Measurements from ENCODE around the gene ZBTB21. TPM values are rescaled to one million over a fixed set of nuclear protein-coding genes. Genes with fewer than 3 reads are reported as not detected.
A peak's percentile ranks its signal among the peaks of the same experiment; 100 is the strongest.

ZBTB21 gene
- total RNA-seq, 1 experiment from 2014 or later = 18.1 TPM

DNA sequence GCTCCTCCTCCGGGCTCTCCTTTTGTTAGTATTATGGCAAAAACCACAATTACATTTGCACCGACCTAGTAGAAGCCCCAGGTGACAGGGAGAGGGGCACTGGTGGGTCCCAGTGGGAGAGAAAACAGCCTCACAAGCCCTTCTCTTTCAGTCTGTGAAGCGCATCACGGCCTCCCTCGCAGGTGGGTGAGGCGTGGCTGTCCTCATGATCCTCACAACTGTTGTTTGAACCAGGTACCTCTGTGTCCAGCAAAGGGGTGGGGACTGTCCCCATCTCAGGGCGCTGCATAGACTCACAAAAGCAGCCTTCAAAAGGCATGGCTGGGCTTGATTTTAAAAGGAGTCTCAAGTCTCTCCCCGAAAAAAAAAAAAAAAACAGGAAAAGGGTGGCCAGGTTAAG is 48.4 kb downstream of the ZBTB21 start:
- Mint-ChIP-seq H3K36me3 (ENCODE audit: insufficient read depth in 1 of 3, low read depth in 3 of 3) (no peaks in the 10 kb centered on the region), H3K4me1 (peaks cover 14 to 15% of the 10 kb centered on the region in 2 experiments), H3K27ac (no peak overlapping the region), H3K9me3 (no peaks in the 10 kb centered on the region), H3K27me3 (ENCODE audit: low read depth) (peaks cover 10% of the 10 kb centered on the region), H3K4me3 (no peak overlapping the region)
- TF ChIP-seq, protein P1, sequence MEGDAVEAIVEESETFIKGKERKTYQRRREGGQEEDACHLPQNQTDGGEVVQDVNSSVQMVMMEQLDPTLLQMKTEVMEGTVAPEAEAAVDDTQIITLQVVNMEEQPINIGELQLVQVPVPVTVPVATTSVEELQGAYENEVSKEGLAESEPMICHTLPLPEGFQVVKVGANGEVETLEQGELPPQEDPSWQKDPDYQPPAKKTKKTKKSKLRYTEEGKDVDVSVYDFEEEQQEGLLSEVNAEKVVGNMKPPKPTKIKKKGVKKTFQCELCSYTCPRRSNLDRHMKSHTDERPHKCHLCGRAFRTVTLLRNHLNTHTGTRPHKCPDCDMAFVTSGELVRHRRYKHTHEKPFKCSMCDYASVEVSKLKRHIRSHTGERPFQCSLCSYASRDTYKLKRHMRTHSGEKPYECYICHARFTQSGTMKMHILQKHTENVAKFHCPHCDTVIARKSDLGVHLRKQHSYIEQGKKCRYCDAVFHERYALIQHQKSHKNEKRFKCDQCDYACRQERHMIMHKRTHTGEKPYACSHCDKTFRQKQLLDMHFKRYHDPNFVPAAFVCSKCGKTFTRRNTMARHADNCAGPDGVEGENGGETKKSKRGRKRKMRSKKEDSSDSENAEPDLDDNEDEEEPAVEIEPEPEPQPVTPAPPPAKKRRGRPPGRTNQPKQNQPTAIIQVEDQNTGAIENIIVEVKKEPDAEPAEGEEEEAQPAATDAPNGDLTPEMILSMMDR (conservative IDR thresholded peaks at IDR 0.05) = no peak
- Histone ChIP-seq H3K18ac (ENCODE audit: insufficient read length, low read depth, low read length) (no peak overlapping the region), H3K79me2 (ENCODE audit: insufficient read depth, low read length) (no peaks in the 10 kb centered on the region), H2AFZ (ENCODE audit: low read length) (no peak overlapping the region), H3K27me3 (ENCODE audit: insufficient read depth, low read length) (no peaks in the 10 kb centered on the region), H3K4me2 (ENCODE audit: insufficient read depth, insufficient read length, low read length) (no peak overlapping the region), H3K23ac (ENCODE audit: insufficient read length, low read depth, low read length) (no peak overlapping the region), H2BK20ac (ENCODE audit: low read depth, low read length, poor library complexity, severe bottlenecking) (no peak overlapping the region), H3T11ph (ENCODE audit: low read length) (no peak overlapping the region), H3K23me2 (ENCODE audit: insufficient read length, low read depth, low read length, poor library complexity, severe bottlenecking) (no peaks in the 10 kb centered on the region), H2AK5ac (ENCODE audit: insufficient read length, low read length) (no peak overlapping the region), H3K56ac (ENCODE audit: insufficient read length, low read depth, low read length) (no peak overlapping the region), H2BK15ac (ENCODE audit: low read depth, low read length) (no peak overlapping the region), H4K20me1 (ENCODE audit: control insufficient read depth, insufficient read depth, insufficient read length) (no peaks in the 10 kb centered on the region), H4K5ac (ENCODE audit: insufficient read length, low read depth, low read length) (no peak overlapping the region), H3K27ac (ENCODE audit: insufficient read length, low read depth, low read length) (no peak overlapping the region), H4K91ac (ENCODE audit: insufficient read length, low read depth, low read length) (no peak overlapping the region), H2BK5ac (ENCODE audit: insufficient read length, low read length) (no peak overlapping the region), H3K79me1 (ENCODE audit: insufficient read depth, low read depth, low read length, poor library complexity, severe bottlenecking) (no peaks in the 10 kb centered on the region), H3K9ac (ENCODE audit: extremely low read depth, insufficient read length, low read length) (no peak overlapping the region), H3K9me3 (ENCODE audit: control insufficient read depth, low read depth, low read length) (no peaks in the 10 kb centered on the region), H3K14ac (ENCODE audit: insufficient read depth, low read length) (peak overlapping the region; percentile 47), H3K4me1 (ENCODE audit: insufficient read depth, low read length) (no peaks in the 10 kb centered on the region), H2BK120ac (ENCODE audit: low read depth, low read length, poor library complexity, severe bottlenecking) (no peak overlapping the region), H4K8ac (replicated peaks; ENCODE audit: insufficient read length, low read depth, low read length) (no peak overlapping the region), H3K4ac (ENCODE audit: low read depth, low read length) (no peak overlapping the region), H2BK12ac (ENCODE audit: insufficient read length, low read depth, low read length) (no peak overlapping the region)
- DNase-seq = no peak
- WGBS (ENCODE audit: extremely low coverage, insufficient read length, low lambda C conversion rate) = no CpG with 5 or more reads among the region's 8 CpGs
